ENCODE measurements around the gene AXIN2. TPM values are rescaled to one million over a fixed set of nuclear protein-coding genes. Genes with fewer than 3 reads are reported as not detected.

Gene AXIN2
- total RNA-seq, 1 experiment from 2014 or later = 10.7 TPM

DNA sequence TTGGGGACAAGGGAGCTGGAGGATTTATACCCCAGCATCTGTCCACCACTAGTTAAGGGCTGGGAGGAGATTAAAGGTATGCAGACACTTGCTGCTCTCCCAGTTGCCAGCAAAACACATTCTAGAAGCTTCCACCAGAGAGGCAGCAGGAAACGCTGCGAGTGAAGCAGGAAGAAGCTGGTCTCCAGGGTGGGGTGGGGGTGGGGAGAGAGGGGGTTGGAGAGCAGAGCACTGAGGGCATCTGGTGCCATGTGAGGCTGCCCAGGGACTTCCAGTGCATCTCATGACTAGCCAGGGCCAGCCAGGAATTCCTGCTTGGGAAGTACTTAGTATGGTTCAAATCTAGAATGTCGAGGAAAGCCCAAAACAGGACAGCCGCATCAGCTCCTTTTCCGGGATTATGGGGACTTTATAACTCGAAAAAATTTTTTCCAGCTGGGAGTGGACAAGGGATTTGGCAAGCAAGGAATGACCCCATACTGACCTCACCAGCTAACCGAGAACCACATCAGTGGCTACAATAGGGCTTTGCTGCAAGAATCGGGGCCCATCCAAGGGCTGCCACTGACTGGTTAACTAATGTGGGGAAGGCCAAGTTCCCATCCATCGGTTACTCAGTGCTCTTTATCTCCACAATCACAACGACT lies 26.2 kb upstream of the AXIN2 start:
- intact Hi-C loops (cut with micrococcal nuclease; ENCODE audit: unreplicated experiment) = no loop called here
- BruUV-seq (replicated peaks) = no TSS peak

DNA sequence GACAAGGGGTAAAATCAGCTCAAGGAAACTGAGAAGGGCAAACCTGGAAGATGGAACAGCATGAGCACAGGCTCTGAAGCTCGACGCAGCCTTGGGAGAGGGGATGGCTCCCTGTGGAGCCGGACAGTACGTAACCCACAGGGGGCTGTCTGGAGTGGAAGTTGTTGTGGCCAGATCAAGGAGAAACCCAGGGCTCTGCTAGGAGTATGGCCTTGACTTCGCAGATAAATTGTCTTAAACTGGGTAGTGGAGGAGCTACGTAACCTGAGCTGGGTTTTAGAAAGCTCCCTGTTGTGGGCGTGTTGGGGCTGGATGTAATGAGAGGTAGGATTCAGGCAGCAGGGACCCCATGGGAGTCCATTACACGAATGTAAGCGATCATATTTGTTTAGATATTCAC lies 25.5 kb upstream of the AXIN2 start:
- ChIA-PET POLR2A (ENCODE audit: low non-redundant PET) (no interaction called here), CTCF (no interaction called here)

More for the DNA sequence above, 26.2 kb upstream of the AXIN2 start:
- no peak overlapping the region for H3K4me3 ChIP-seq (ENCODE audit: low read depth, low read length, poor library complexity, severe bottlenecking)
- DNase-seq (ENCODE audit: low spot score) = no peak
- ChIA-PET CTCF (interaction anchor here (0.6 kb wide), 1 partner anchor 978 kb away, joined by 12 read pairs; no protein-coding TSS in a partner anchor), POLR2A (ENCODE audit: low non-redundant PET) (no interaction called here)
- no peaks in the 10 kb centered on the region for H3K36me3 ChIP-seq (ENCODE audit: insufficient read depth, low read length, poor library complexity, severe bottlenecking)
- H3K27me3 ChIP-seq (replicated peaks; ENCODE audit: insufficient read depth, low read depth, low read length, poor library complexity) = no peaks in the 10 kb centered on the region
- TF ChIP-seq EZH2 (IDR thresholded peaks at IDR 0.05; ENCODE audit: borderline replicate concordance, low read depth, low read length, poor library complexity, severe bottlenecking) = no peak
- TF ChIP-seq, protein P1, sequence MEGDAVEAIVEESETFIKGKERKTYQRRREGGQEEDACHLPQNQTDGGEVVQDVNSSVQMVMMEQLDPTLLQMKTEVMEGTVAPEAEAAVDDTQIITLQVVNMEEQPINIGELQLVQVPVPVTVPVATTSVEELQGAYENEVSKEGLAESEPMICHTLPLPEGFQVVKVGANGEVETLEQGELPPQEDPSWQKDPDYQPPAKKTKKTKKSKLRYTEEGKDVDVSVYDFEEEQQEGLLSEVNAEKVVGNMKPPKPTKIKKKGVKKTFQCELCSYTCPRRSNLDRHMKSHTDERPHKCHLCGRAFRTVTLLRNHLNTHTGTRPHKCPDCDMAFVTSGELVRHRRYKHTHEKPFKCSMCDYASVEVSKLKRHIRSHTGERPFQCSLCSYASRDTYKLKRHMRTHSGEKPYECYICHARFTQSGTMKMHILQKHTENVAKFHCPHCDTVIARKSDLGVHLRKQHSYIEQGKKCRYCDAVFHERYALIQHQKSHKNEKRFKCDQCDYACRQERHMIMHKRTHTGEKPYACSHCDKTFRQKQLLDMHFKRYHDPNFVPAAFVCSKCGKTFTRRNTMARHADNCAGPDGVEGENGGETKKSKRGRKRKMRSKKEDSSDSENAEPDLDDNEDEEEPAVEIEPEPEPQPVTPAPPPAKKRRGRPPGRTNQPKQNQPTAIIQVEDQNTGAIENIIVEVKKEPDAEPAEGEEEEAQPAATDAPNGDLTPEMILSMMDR (conservative IDR thresholded peaks at IDR 0.05; ENCODE audit: low read depth, low read length) = no peak
- H3K27ac ChIP-seq (ENCODE audit: low read depth, low read length, poor library complexity, severe bottlenecking) = no peak overlapping the region
- H3K9me3 ChIP-seq (ENCODE audit: low read depth, low read length, poor library complexity, severe bottlenecking) = no peaks in the 10 kb centered on the region
- H3K4me1 ChIP-seq (ENCODE audit: insufficient read depth, low read length, poor library complexity, severe bottlenecking) = peaks cover 6% of the 10 kb centered on the region

DNA sequence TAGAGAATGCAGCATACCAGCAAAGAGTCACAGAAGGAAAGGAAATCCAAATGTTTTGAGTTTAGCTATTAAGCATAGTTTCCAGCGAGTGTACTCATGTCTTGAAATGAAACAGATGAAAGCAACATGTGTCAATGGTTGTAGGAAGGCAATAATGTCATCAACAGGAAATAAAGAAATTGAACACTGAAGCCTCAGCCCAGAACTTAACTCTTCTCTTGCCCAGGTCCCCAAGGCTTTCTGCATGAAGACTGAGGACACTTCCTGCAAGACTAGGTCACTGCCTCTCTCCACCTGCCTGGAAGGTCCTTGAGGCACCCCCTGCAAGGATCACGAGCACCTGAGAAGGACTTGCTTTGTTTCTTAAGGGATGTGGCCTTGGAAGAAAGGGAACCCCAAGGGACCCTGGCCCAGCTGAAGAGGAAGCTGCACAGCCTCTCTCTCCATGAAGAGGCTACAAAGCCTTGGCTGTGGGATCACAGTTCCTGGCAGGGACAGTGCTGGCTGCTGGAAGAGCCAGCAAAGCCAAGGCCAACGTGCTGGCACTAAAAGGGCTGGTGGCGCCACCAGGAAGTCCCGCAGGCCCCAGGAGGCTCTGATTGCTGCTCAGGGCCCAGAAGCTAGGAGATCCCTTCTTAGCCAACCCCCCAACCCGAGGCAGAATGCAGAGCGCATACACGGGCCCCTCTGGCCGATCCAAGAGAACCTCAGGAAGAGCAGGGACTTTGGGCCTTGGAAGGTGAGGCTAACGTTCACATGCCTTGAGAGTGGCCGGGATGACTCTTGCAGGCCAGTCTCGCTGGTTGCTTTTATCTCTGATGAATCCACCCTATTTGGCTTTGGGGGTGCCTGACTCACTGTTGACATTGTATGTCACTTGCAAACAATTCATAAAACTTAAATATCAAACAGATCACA lies 23.4 kb upstream of the AXIN2 start:
- BruUV-seq (replicated peaks) = no TSS peak
- peaks cover 6% of the 10 kb centered on the region for H3K4me1 ChIP-seq (ENCODE audit: insufficient read depth, low read length, poor library complexity, severe bottlenecking)
- H3K27ac ChIP-seq (ENCODE audit: low read depth, low read length, poor library complexity, severe bottlenecking) = no peak overlapping the region
- DNase-seq (ENCODE audit: low spot score) = no peak
- TF ChIP-seq EZH2 (IDR thresholded peaks at IDR 0.05; ENCODE audit: borderline replicate concordance, low read depth, low read length, poor library complexity, severe bottlenecking) = no peak
- TF ChIP-seq, protein P1 (conservative IDR thresholded peaks at IDR 0.05; ENCODE audit: low read depth, low read length) = no peak
- no peaks in the 10 kb centered on the region for H3K9me3 ChIP-seq (ENCODE audit: low read depth, low read length, poor library complexity, severe bottlenecking)
- ChIA-PET POLR2A (ENCODE audit: low non-redundant PET) (no interaction called here), CTCF (interaction anchor here (0.7 kb wide), 1 partner anchor 405 kb away, joined by 3 read pairs; no protein-coding TSS in a partner anchor)
- intact Hi-C loops (cut with micrococcal nuclease; ENCODE audit: unreplicated experiment) = no loop called here
- H3K36me3 ChIP-seq (ENCODE audit: insufficient read depth, low read length, poor library complexity, severe bottlenecking) = no peaks in the 10 kb centered on the region
- H3K4me3 ChIP-seq (ENCODE audit: low read depth, low read length, poor library complexity, severe bottlenecking) = no peak overlapping the region
- H3K27me3 ChIP-seq (replicated peaks; ENCODE audit: insufficient read depth, low read depth, low read length, poor library complexity) = no peaks in the 10 kb centered on the region

More for the DNA sequence above, 25.5 kb upstream of the AXIN2 start:
- BruUV-seq (replicated peaks) = no TSS peak
- Histone ChIP-seq H3K36me3 (ENCODE audit: insufficient read depth, low read length, poor library complexity, severe bottlenecking) (no peaks in the 10 kb centered on the region), H3K4me1 (ENCODE audit: insufficient read depth, low read length, poor library complexity, severe bottlenecking) (peaks cover 6% of the 10 kb centered on the region), H3K9me3 (ENCODE audit: low read depth, low read length, poor library complexity, severe bottlenecking) (no peaks in the 10 kb centered on the region), H3K4me3 (ENCODE audit: low read depth, low read length, poor library complexity, severe bottlenecking) (no peak overlapping the region), H3K27me3 (replicated peaks; ENCODE audit: insufficient read depth, low read depth, low read length, poor library complexity) (no peaks in the 10 kb centered on the region), H3K27ac (ENCODE audit: low read depth, low read length, poor library complexity, severe bottlenecking) (no peak overlapping the region)
- intact Hi-C loops (cut with micrococcal nuclease; ENCODE audit: unreplicated experiment) = no loop called here
- DNase-seq (ENCODE audit: low spot score) = peak; percentile 17
- no peak for TF ChIP-seq EZH2 (IDR thresholded peaks at IDR 0.05; ENCODE audit: borderline replicate concordance, low read depth, low read length, poor library complexity, severe bottlenecking)
